NCI-H1092 treated with DMSO at 0.1 percent for 48 hours (cell line): ENCODE measurements around the gene ZRANB1.
"Not testable (repeated sequence)": the region's sequence is repeated elsewhere in the genome, so short reads cannot be mapped to it uniquely, and the experiment has no call there.

Experiments used
- DNase-seq: peaks from one replicate; lab custom pipeline; 2025; lab: John Stamatoyannopoulos, UW

ZRANB1 gene

GRCh38 chr10:124963866-124964720 is 22.2 kb downstream of the ZRANB1 start:
- DNase-seq = no peak

- no peak for DNase-seq
These were observed 24.1 kb downstream of the ZRANB1 start for GRCh38 chr10:124966008-124966407.

- DNase-seq = no peak
These were observed 25.3 kb downstream of the ZRANB1 start for GRCh38 chr10:124967255-124967654.

GRCh38 chr10:124971276-124971675 is 29.4 kb downstream of the ZRANB1 start:
- DNase-seq = no peak

GRCh38 chr10:124972637-124973036 is 30.7 kb downstream of the ZRANB1 start:
- no peak for DNase-seq

- no peak for DNase-seq
These were observed 32.2 kb downstream of the ZRANB1 start for GRCh38 chr10:124974131-124974530.

- DNase-seq = no peak
These were observed 34.1 kb downstream of the ZRANB1 start for GRCh38 chr10:124975977-124976514.

GRCh38 chr10:124977161-124977560 is 35.2 kb downstream of the ZRANB1 start:
- DNase-seq = no peak

GRCh38 chr10:124977648-124978375 is 35.9 kb downstream of the ZRANB1 start:
- DNase-seq = no peak

GRCh38 chr10:124978376-124978725 is 36.4 kb downstream of the ZRANB1 start:
- no peak for DNase-seq

GRCh38 chr10:124983321-124983720 is 41.4 kb downstream of the ZRANB1 start:
- no peak for DNase-seq

- no peak for DNase-seq
These were observed 42.5 kb downstream of the ZRANB1 start for GRCh38 chr10:124984376-124984775.

- DNase-seq = no peak
These were observed 43.2 kb downstream of the ZRANB1 start for GRCh38 chr10:124985162-124985561.

GRCh38 chr10:124987788-124988187 is 45.9 kb downstream of the ZRANB1 start:
- no peak for DNase-seq

- DNase-seq = not testable (repeated sequence)
These were observed 46.8 kb downstream of the ZRANB1 start for GRCh38 chr10:124988753-124989152.

- DNase-seq = no peak
These were observed 47.6 kb downstream of the ZRANB1 start for GRCh38 chr10:124989526-124989925.

GRCh38 chr10:124990671-124991625 is 49.0 kb downstream of the ZRANB1 start:
- no peak for DNase-seq

- DNase-seq = no peak
These were observed 49.9 kb downstream of the ZRANB1 start for GRCh38 chr10:124991835-124992234.

GRCh38 chr10:124992462-124993344 is 50.8 kb downstream of the ZRANB1 start:
- DNase-seq = peak; percentile 32

GRCh38 chr10:124993345-124993708 is 51.4 kb downstream of the ZRANB1 start:
- DNase-seq = no peak
